NT2/D1 (cell line): ENCODE measurements around the gene ANTXR2.

Experiments
- SUZ12 ChIP-seq: IDR thresholded peaks from 2 replicates; pipeline ENCODE4 v1.6.1; 2011; ENCODE audit not compliant: insufficient read length, insufficient read depth; ENCODE audit errors: extremely low read depth
- YY1 ChIP-seq: IDR thresholded peaks from 2 replicates; pipeline ENCODE4 v1.6.1; 2011; ENCODE audit not compliant: insufficient read length, insufficient read depth

GRCh38 chr4:80049813-80050534 is 23.1 kb downstream of the ANTXR2 start:
- no peak for TF ChIP-seq YY1
- TF ChIP-seq SUZ12: no peak
